GM19372 (cell line): Measurements from ENCODE around the gene CAMK1D.
"Not testable (repeated sequence)": the region's sequence is repeated elsewhere in the genome, so short reads cannot be mapped to it uniquely, and the experiment has no call there.

ENCODE experiments used
- ATAC-seq: cut with Tn5 transposase; IDR thresholded peaks from one replicate; pipeline ENCODE4 v1.9.1; 2021; ENCODE audit warnings: mild to moderate bottlenecking, low read depth, moderate library complexity; ENCODE audit not compliant: unreplicated experiment

Gene CAMK1D

GRCh38 chr10:12338981-12339380 lies 10.4 kb upstream of the CAMK1D start:
- ATAC-seq, result no peak

DNA sequence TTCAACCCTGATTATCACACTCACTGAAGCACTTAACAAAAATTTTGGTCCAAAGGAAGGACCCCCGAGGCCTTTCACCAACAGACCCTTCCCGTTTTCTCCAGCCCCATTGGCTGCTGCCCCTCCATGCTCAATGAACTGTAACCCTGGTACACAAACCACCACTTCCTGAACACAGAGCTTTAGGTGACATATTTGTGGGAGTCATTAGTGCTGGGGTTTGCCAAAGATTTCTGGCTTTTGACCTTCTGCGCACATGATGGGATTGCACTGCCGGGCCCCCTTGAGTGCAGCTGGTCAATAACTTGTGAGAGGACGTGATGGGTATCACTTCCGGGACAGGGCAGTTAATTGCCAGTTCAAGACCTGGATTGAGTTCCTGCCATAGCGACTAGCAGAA lies 9.0 kb upstream of the CAMK1D start:
- no peak for ATAC-seq

DNA sequence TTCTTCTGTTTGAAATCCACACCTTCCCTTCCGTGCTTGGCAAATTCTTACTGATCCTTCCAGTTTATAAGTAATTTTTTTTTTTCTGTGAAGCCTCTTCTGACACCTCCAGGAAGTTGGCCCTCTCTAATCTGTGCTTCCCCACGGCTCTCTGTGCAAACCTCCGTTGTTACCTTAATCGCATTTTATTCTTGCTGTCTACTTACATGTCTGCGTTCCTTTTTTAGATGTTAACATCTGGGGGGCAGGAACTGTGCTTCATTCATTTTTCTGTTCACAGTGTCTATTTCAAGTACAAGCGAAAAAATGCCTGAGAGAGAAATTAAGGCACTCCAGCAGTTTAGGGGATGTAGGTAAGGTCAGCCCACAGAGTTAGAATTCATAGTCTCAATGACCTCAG lies 8.4 kb upstream of the CAMK1D start:
- ATAC-seq, result no peak

- ATAC-seq, result no peak
Observed at GRCh38 chr10:12341526-12341925, 7.8 kb upstream of the CAMK1D start.

DNA sequence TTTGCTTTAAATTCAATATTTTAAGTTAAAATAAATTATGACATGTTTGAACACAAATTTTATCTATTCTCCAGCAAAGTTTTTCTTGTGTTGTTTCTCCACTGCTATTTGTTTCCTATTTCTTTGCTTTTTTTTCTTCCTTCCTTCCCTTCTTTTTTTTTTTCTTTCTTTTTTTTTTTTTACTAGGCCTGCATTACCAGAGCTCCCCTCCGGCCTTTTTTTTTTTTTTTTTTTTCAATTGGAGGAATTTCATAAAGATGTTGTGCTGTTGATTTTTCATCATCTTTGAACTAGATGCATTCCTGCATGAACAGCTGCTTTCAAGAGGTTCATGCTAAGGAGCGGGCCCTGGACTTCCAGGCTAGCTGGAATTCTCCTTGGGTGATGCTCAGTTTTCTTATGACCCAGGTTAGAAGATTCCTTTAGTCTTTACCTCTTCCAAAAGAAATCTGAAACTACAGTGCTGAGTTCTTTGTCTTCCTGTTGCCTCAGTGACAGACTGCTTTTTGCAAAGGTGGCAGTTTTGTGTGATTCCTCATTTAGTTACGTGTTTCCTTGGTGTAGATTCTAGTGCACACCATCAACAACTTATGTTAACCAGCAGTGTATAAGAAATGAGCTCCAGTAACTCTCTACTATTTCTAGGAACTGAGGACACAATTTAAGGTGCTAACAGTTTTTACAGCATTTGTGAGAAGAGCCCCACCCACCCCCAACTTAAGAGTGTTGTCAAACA lies 4.8 kb upstream of the CAMK1D start:
- ATAC-seq, result no peak

GRCh38 chr10:12346707-12347106 lies 2.6 kb upstream of the CAMK1D start:
- no peak for ATAC-seq

GRCh38 chr10:12348294-12348869 lies 965 bp upstream of the CAMK1D start:
- ATAC-seq, result no peak

- ATAC-seq, result peak; percentile 42
Observed at GRCh38 chr10:12349629-12350166, 351 bp downstream of the CAMK1D start.

GRCh38 chr10:12350167-12350872 lies 973 bp downstream of the CAMK1D start:
- ATAC-seq, result no peak

DNA sequence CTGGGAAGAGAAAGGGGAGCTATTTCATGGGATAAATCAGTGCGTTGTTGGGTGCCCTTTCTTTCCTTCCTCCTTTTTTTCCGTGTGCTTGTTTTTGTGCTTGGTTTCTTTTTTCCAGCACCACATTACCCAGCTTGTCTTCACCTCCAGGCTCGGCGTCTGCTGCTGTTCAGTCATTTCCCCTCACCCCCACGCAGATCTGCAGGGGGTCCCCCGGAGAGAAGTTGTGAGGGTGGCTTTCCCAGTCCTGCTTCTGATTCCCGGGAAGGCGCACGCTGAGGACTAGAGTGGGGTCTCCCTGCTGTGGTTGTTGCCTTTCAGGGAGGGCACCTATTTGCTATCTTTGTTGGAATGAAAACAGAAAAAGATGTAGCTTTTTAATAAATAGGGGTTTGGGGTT lies 1.6 kb downstream of the CAMK1D start:
- ATAC-seq, result no peak

- no peak for ATAC-seq
Observed at GRCh38 chr10:12351447-12351846, 2.1 kb downstream of the CAMK1D start.

GRCh38 chr10:12351889-12352288 lies 2.5 kb downstream of the CAMK1D start:
- no peak for ATAC-seq

DNA sequence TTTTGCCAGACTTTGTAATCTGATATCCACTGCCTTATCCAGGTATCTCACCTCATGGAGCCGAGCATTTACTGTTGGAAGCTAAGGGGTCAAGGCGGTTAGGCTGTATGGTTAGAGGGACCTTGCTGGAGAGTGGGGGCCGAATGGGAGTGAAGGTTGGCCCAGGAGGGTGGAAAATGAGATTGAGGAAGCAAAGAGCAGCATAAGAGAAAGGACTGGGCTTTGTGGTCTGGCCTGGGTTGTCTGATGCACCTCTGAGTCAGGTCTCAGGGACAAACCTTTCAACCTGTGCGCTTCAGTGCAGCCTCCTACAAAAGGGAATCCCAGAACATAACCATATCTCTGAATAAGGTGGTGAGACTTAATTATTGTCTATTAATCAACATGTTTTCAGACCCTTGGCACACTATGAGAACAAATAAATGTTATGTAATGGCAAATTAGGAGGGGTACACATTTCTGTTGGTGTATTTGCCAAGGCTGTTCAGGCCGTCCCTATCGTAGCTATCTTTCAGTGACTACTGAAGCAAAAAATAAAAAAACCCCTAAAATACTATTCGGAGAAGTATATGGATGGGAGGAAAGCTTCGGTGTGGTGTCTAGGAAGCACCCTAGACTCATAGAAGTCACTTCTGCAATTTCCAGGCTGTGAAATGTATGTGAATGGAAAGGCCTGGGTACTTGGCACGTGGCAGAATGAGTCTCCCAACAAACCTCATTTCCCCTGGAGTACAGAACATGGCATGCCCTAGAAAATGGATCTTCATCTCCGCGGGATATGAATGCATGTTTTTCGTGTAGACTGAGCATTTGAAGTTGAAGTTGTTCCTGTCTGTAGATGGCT lies 4.3 kb downstream of the CAMK1D start:
- ATAC-seq, result no peak

DNA sequence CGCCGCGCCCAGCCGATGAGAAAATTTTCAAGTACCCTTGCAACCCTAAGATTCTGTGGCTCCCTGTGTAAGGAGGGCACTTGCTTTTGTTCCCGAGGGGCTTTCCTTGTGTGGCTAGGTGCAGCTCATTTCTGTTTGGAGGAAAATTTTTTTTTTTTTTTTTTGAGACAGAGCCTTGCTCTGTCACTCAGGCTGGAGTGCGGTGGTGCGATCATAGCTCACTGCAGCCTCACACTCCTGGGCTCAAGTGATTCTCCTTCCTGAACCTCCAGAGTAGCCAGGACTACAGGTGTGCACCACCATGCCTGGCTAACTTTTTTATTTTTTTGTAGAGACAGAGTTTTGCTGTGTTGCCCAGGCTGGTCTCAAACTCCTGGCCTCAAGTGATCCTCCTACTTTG lies 5.3 kb downstream of the CAMK1D start:
- not testable (repeated sequence) for ATAC-seq

DNA sequence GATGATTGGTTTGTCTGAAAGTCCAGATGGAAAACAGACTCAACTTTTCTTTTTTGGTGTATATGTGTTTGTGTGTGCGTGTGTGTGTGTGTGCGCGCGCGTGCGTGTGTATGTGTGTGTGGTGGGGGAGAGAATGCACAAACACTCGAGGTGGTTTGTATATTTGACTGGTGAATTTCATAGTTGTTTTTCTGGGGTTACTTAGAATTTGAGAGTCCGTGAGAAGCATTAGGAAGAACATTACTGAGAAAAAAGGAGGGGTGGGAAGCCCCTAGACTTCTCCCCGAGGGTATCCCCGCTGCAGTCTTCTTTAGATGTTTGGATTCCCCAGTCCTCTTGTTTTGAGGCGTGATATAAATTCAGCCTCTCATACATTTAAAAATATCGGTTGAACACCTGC lies 6.0 kb downstream of the CAMK1D start:
- no peak for ATAC-seq

DNA sequence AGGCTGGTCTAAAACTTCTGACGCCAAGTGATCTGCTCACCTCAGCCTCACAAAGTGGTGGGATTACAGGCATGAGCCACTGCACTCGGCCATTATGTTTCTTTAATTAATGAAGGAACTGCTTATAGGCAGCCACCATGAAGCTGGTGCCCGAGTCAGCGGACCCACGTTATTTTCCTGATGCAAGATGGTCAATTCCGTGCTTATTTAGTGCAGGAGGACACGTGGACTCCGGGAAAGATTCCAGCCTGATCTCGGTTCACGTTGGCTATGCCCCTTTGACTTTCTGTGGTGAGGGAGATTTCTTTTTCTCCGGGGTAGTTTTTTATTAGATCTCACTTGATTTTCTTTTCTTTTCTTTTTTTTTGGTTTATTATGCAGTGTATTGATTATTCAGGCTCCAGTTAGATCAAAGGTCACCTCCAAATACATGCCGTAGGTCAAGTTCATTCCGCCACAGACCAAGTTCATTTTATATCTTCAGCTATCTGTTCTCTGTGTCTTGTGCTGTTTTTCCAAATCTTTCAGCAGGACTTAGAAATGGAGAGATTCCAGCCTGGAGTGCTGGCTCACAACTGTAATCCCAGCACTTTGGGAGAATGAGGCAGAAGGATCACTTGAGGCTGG lies 8.3 kb downstream of the CAMK1D start:
- no peak for ATAC-seq

DNA sequence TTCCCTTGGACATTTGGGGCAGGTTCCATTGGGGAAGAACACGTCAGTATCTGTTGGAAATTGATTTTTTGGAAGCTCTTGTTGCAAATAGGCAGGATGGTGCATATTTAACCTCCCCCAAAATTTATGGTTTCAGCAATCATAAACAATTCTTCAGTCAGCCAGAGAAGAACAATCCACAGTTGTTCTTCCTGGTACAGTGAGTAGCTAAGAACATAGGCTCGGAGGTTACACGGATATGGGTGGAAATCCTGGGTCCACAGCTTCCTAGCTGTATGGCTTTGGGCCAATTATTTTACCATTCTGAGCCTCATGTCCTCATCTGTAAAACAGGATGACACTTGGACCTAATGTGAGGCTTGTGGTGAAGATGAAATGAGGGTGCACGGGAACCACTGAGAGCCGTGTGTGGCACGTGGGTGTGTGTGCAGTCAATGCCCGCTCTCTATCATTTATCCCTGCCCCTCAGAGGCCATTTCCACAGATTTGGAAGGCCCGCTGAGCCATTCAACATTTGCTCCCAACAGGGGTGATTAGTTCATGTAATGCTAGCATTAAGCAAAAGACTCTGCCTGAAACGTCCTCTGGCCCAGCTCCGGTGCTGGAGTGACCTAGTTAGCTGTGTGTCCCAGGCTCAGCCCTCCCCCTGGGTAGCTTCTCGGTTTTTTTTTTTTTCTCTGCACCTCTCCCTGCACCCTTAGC lies 9.7 kb downstream of the CAMK1D start:
- no peak for ATAC-seq

- ATAC-seq, result no peak
Observed at GRCh38 chr10:12360461-12360860, 11.1 kb downstream of the CAMK1D start.

- not testable (repeated sequence) for ATAC-seq
Observed at GRCh38 chr10:12361115-12361514, 11.8 kb downstream of the CAMK1D start.

GRCh38 chr10:12364559-12364958 lies 15.2 kb downstream of the CAMK1D start:
- ATAC-seq, result no peak
